CD4-positive, alpha-beta T cell (primary cell): ENCODE data around the gene TEAD2. TPM values are rescaled to one million over a fixed set of nuclear protein-coding genes. Genes with fewer than 3 reads are reported as not detected.

Experiments
- ATAC-seq: fragments of 200-7000 bp; cut with Tn5 transposase; one replicate; pipeline ENCODE4 v1.10.0; 2022; ENCODE audit warnings: mild to moderate bottlenecking; ENCODE audit not compliant: poor library complexity
- CTCF ChIA-PET: fragments of 350-600 bp; sonication (Branson Sonifier 250); formaldehyde crosslinking; loops from one replicate; lab custom pipeline; 2021; ENCODE audit warnings: antibody characterized with exemption, inconsistent platforms; lab: Charles Lee
- POLR2A ChIA-PET: fragments of 350-600 bp; sonication (Branson Sonifier 250); formaldehyde crosslinking; loops from one replicate; lab custom pipeline; 2021; ENCODE audit warnings: antibody characterized with exemption, inconsistent platforms; lab: Charles Lee
- DNase-seq, 14 experiments: peaks; one replicate each; pipeline ENCODE4 v3.0.0-alpha.2; 2013 to 2020; ENCODE audit warnings: mixed read lengths in 2 of 14
- H3K27ac ChIP-seq, 2 donors: one replicate each; pipeline versions ENCODE4 v1.5.1 to v1.7.0; 2013; ENCODE audit warnings: low read length in 2 of 2, low read depth in 1 of 2, mild to moderate bottlenecking in 1 of 2
- H3K27me3 ChIP-seq, 2 experiments: 1 replicate in 1 of 2; 2 replicates in 1 of 2; pipeline versions ENCODE4 v1.6.1 to v1.7.0; 2013; ENCODE audit warnings: low read length in 2 of 2, control low read depth in 1 of 2, mild to moderate bottlenecking in 1 of 2, moderate library complexity in 1 of 2; ENCODE audit not compliant: insufficient read depth in 2 of 2, control insufficient read depth in 1 of 2
- H3K36me3 ChIP-seq: one replicate; pipeline ENCODE4 v1.6.1; 2013; ENCODE audit warnings: low read length, control low read depth; ENCODE audit not compliant: insufficient read depth
- H3K4me1 ChIP-seq: one replicate; pipeline ENCODE4 v1.6.1; 2013; ENCODE audit warnings: low read length, control low read depth; ENCODE audit not compliant: insufficient read depth
- H3K4me3 ChIP-seq: one replicate; pipeline ENCODE4 v1.5.1; 2013; ENCODE audit warnings: mild to moderate bottlenecking, low read length, moderate library complexity
- H3K9me3 ChIP-seq, 2 experiments: 1 replicate in 1 of 2; 2 replicates in 1 of 2; pipeline versions ENCODE4 v1.6.1 to v1.7.0; 2013; ENCODE audit warnings: low read length in 2 of 2, mild to moderate bottlenecking in 2 of 2, control low read depth in 1 of 2, moderate library complexity in 1 of 2; ENCODE audit not compliant: control insufficient read depth in 1 of 2, insufficient read depth in 1 of 2
- H3K27ac Mint-ChIP-seq: one replicate; pipeline ENCODE4 v1.8.0; 2020; ENCODE audit warnings: mixed read lengths
- H3K27me3 Mint-ChIP-seq: one replicate; pipeline ENCODE4 v1.8.0; 2021; ENCODE audit warnings: mixed read lengths
- H3K36me3 Mint-ChIP-seq: one replicate; pipeline ENCODE4 v1.8.0; 2021; ENCODE audit warnings: low read depth, mixed read lengths
- H3K4me1 Mint-ChIP-seq: one replicate; pipeline ENCODE4 v1.8.0; 2021; ENCODE audit warnings: low read depth, mixed read lengths
- H3K4me3 Mint-ChIP-seq: one replicate; pipeline ENCODE4 v1.8.0; 2020; ENCODE audit warnings: mild to moderate bottlenecking, mixed read lengths
- H3K9me3 Mint-ChIP-seq: one replicate; pipeline ENCODE4 v1.8.0; 2020; ENCODE audit warnings: mixed read lengths
- intact Hi-C, 2 experiments: fragments of 100-400 bp; cut with DNase I in 1 of 2; cut with micrococcal nuclease in 1 of 2; formaldehyde crosslinking; loops; one replicate each; pipeline versions ENCODE4 v1.15.1 to v1.9.0; 2023 to 2025; cut with DNase I, micrococcal nuclease
- microRNA-seq: library from miRNA; unstranded; fragments of <30 nt; microRNA quantifications from one replicate; pipeline ENCODE4 v1.2.0, GENCODE V29; 2021; ENCODE audit warnings: borderline microRNAs expressed, borderline replicate concordance
- total RNA-seq, 174 experiments: library from RNA in 2 of 174; stranded (reverse) in 2 of 174; gene quantifications; one replicate each; pipeline ENCODE4 v1.2.3 and lab custom pipeline; 2021 to 2026
- TF ChIP-seq, protein P1 (sequence below): fragments of 200-600 bp; IDR thresholded peaks from one replicate; pipeline ENCODE4 v1.8.0; 2022; ENCODE audit warnings: antibody characterized with exemption, mild to moderate bottlenecking

The TEAD2 gene
- total RNA-seq, 2 experiments from 2014 or later = not detected

GRCh38 chr19:49295208-49295880, 66.9 kb downstream of the TEAD2 start:
- Mint-ChIP-seq H3K4me3 (no peak overlapping the region), H3K27me3 (no peaks in the 10 kb centered on the region), H3K27ac (no peak overlapping the region), H3K9me3 (no peaks in the 10 kb centered on the region), H3K36me3 (no peaks in the 10 kb centered on the region), H3K4me1 (peaks cover 2% of the 10 kb centered on the region)
- CTCF ChIA-PET = no interaction called here
- Histone ChIP-seq H3K27me3 (no peaks in the 10 kb centered on the region), H3K9me3 (no peaks in the 10 kb centered on the region), H3K4me3 (no peak overlapping the region), H3K27ac (no peak overlapping the region), H3K36me3 (peaks cover 2% of the 10 kb centered on the region), H3K4me1 (no peaks in the 10 kb centered on the region)
- no peak for DNase-seq
- intact Hi-C loops = no loop called here
- POLR2A ChIA-PET = no interaction called here
- TF ChIP-seq, protein P1, sequence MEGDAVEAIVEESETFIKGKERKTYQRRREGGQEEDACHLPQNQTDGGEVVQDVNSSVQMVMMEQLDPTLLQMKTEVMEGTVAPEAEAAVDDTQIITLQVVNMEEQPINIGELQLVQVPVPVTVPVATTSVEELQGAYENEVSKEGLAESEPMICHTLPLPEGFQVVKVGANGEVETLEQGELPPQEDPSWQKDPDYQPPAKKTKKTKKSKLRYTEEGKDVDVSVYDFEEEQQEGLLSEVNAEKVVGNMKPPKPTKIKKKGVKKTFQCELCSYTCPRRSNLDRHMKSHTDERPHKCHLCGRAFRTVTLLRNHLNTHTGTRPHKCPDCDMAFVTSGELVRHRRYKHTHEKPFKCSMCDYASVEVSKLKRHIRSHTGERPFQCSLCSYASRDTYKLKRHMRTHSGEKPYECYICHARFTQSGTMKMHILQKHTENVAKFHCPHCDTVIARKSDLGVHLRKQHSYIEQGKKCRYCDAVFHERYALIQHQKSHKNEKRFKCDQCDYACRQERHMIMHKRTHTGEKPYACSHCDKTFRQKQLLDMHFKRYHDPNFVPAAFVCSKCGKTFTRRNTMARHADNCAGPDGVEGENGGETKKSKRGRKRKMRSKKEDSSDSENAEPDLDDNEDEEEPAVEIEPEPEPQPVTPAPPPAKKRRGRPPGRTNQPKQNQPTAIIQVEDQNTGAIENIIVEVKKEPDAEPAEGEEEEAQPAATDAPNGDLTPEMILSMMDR = no peak
- ATAC-seq = no peak

DNA sequence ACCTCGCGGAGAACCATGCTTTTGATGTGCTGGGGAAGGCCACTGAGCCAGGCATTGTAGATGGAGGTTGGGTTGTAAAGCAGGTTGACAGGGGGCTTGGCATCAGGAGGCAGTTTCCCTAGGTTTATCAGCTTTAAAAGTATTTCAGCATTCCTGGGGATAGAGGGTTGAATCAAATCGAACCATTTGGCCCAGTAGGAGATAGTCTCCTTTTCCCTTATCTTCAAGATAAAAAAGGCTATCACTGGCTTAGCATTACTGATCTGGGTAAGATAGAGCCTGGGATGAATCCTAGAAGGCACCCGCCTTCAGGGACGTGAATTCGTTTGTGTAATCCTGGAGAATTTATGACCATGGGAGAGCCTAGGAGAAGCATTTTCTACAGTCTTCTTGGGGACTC, 67.8 kb downstream of the TEAD2 start:
- ChIA-PET POLR2A (no interaction called here), CTCF (no interaction called here)
- no peaks in the 10 kb centered on the region for H3K27me3 ChIP-seq
- H3K4me3 ChIP-seq = no peak overlapping the region
- Mint-ChIP-seq H3K27me3 (no peaks in the 10 kb centered on the region), H3K36me3 (no peaks in the 10 kb centered on the region), H3K4me3 (no peak overlapping the region), H3K9me3 (no peaks in the 10 kb centered on the region), H3K4me1 (no peaks in the 10 kb centered on the region), H3K27ac (no peak overlapping the region)
- H3K9me3 ChIP-seq = no peaks in the 10 kb centered on the region
- H3K36me3 ChIP-seq = peaks cover 2% of the 10 kb centered on the region
- TF ChIP-seq, protein P1 = no peak
- DNase-seq (no peak), ATAC-seq (no peak)
- no peak overlapping the region for H3K27ac ChIP-seq
- H3K4me1 ChIP-seq = no peaks in the 10 kb centered on the region
- intact Hi-C loops = no loop called here

Small RNA genes within 50 kb of the gene (microRNA-seq; reads per million reads assigned to microRNA genes)
- not detected for gene MIR4324

Other genes with a start within 250 kb of the TEAD2 start
- gene LIN7B, start 248.0 kb downstream of the TEAD2 start, total RNA-seq = 1 to 10 TPM; 6.4 to 6.6 TPM
- gene C19orf73, start 243.3 kb downstream of the TEAD2 start, total RNA-seq = 1 to 10 TPM; 1.5 to 2.3 TPM
- gene PPFIA3, start 242.9 kb downstream of the TEAD2 start, total RNA-seq = 1 to 10 TPM; 2.0 to 2.8 TPM
- not detected for gene HRC, start 207.0 kb downstream of the TEAD2 start, total RNA-seq
- gene TRPM4, start 204.6 kb downstream of the TEAD2 start, total RNA-seq = not detected
- gene SLC6A16, start 37.2 kb downstream of the TEAD2 start, total RNA-seq = 1 to 10 TPM; 1.5 to 2.4 TPM
- gene CD37, start 27.0 kb downstream of the TEAD2 start, total RNA-seq = 100 to 1,000 TPM; 329 to 350 TPM
- not detected for gene DKKL1, start 1.5 kb upstream of the TEAD2 start, total RNA-seq
- not detected for gene KASH5, start 25.8 kb upstream of the TEAD2 start, total RNA-seq
- not detected for gene PTH2, start 61.0 kb upstream of the TEAD2 start, total RNA-seq
- not detected for gene GFY, start 63.0 kb upstream of the TEAD2 start, total RNA-seq
- gene SLC17A7, start 79.1 kb upstream of the TEAD2 start, total RNA-seq = not detected
- 100 to 1,000 TPM; 145 to 151 TPM for gene PIH1D1, start 89.4 kb upstream of the TEAD2 start, total RNA-seq
- gene ALDH16A1, start 90.8 kb upstream of the TEAD2 start, total RNA-seq = 10 to 100 TPM; 25.1 to 25.8 TPM
- gene FLT3LG, start 111.8 kb upstream of the TEAD2 start, total RNA-seq = 100 to 1,000 TPM; 311 to 325 TPM
- gene RPL13A, start 125.2 kb upstream of the TEAD2 start, total RNA-seq = 1,000 to 10,000 TPM; 5,328 to 5,481 TPM
- 1,000 to 10,000 TPM; 2,912 to 3,041 TPM for gene RPS11, start 134.0 kb upstream of the TEAD2 start, total RNA-seq
- gene FCGRT, start 150.2 kb upstream of the TEAD2 start, total RNA-seq = 10 to 100 TPM; 50.2 to 52.5 TPM
- gene RCN3, start 165.6 kb upstream of the TEAD2 start, total RNA-seq = 1 to 10 TPM; 4.8 to 7.8 TPM
- gene NOSIP, start 218.1 kb upstream of the TEAD2 start, total RNA-seq = 100 to 1,000 TPM; 202 to 203 TPM
- under 1 TPM; 0.49 to 0.78 TPM for gene PRRG2, start 218.9 kb upstream of the TEAD2 start, total RNA-seq
- gene PRR12, start 228.8 kb upstream of the TEAD2 start, total RNA-seq = 10 to 100 TPM; 41.7 to 42.2 TPM